Measurements from ENCODE around the gene SLC5A9.
"Not testable (repeated sequence)": the region's sequence is repeated elsewhere in the genome, so short reads cannot be mapped to it uniquely, and the experiment has no call there.

The SLC5A9 gene

GRCh38 chr1:48246727-48247126 is 24.2 kb downstream of the SLC5A9 start:
- peak; percentile 14 to 16 for DNase-seq

GRCh38 chr1:48248356-48248755 is 25.8 kb downstream of the SLC5A9 start:
- DNase-seq: no peak

GRCh38 chr1:48249868-48250267 is 27.4 kb downstream of the SLC5A9 start:
- no peak for DNase-seq

- DNase-seq: no peak
Observed at GRCh38 chr1:48250572-48250971, 28.1 kb downstream of the SLC5A9 start.

- no peak for DNase-seq
Observed at GRCh38 chr1:48251323-48251722, 28.8 kb downstream of the SLC5A9 start.

GRCh38 chr1:48251821-48252220 is 29.3 kb downstream of the SLC5A9 start:
- no peak for DNase-seq

- no peak for DNase-seq
Observed at GRCh38 chr1:48254254-48254653, 31.7 kb downstream of the SLC5A9 start.

- DNase-seq: no peak
Observed at GRCh38 chr1:48258106-48258505, 35.6 kb downstream of the SLC5A9 start.

GRCh38 chr1:48261881-48262400 is 39.4 kb downstream of the SLC5A9 start:
- DNase-seq: no peak

- no peak for DNase-seq
Observed at GRCh38 chr1:48263041-48263440, 40.5 kb downstream of the SLC5A9 start.

- no peak for DNase-seq
Observed at GRCh38 chr1:48266576-48266975, 44.1 kb downstream of the SLC5A9 start.

GRCh38 chr1:48277437-48277836 is 54.9 kb downstream of the SLC5A9 start:
- DNase-seq: not testable (repeated sequence)

- not testable (repeated sequence) for DNase-seq
Observed at GRCh38 chr1:48282329-48282728, 59.8 kb downstream of the SLC5A9 start.

- DNase-seq: not testable (repeated sequence)
Observed at GRCh38 chr1:48284696-48285420, 62.3 kb downstream of the SLC5A9 start.

GRCh38 chr1:48285525-48285924 is 63.0 kb downstream of the SLC5A9 start:
- DNase-seq: no peak

- no peak for DNase-seq
Observed at GRCh38 chr1:48291421-48291820, 68.9 kb downstream of the SLC5A9 start.

- DNase-seq: no peak
Observed at GRCh38 chr1:48292706-48293105, 70.2 kb downstream of the SLC5A9 start.

GRCh38 chr1:48294094-48294493 is 71.6 kb downstream of the SLC5A9 start:
- DNase-seq: not testable (repeated sequence)

- DNase-seq: no peak
Observed at GRCh38 chr1:48294656-48295055, 72.1 kb downstream of the SLC5A9 start.

All from AML-193 (cell line).